Fibroblast of lung (primary cell): ENCODE measurements around the gene TGFB1I1. TPM values are rescaled to one million over a fixed set of nuclear protein-coding genes. Genes with fewer than 3 reads are reported as not detected.
A peak's percentile ranks its signal among the peaks of the same experiment; 100 is the strongest.

Source experiments
- DNase-seq, 2 donors: peaks; one replicate each; pipeline versions ENCODE4 v3.0.0 to v3.0.0-alpha.2; 2010; ENCODE audit warnings: low read depth in 2 of 2
- H2AFZ ChIP-seq: 2 replicates; pipeline ENCODE4 v1.5.1; 2012; ENCODE audit warnings: low read length, control low read depth, inconsistent platforms
- H3K27ac ChIP-seq: 2 replicates; pipeline ENCODE4 v1.5.1; 2011; ENCODE audit warnings: low read length, control low read depth; ENCODE audit not compliant: insufficient read depth
- H3K27me3 ChIP-seq: 2 replicates; pipeline ENCODE4 v1.5.1; 2011; ENCODE audit warnings: mild to moderate bottlenecking, low read length; ENCODE audit not compliant: control insufficient read depth, insufficient read depth
- H3K36me3 ChIP-seq: 2 replicates; pipeline ENCODE4 v1.5.1; 2011; ENCODE audit warnings: low read length; ENCODE audit not compliant: control insufficient read depth, insufficient read depth
- H3K4me1 ChIP-seq: 2 replicates; pipeline ENCODE4 v1.5.1; 2011; ENCODE audit warnings: low read length; ENCODE audit not compliant: control insufficient read depth, insufficient read depth; ENCODE audit errors: extremely low read depth
- H3K4me2 ChIP-seq: 2 replicates; pipeline ENCODE4 v1.5.1; 2011; ENCODE audit warnings: low read length, control low read depth; ENCODE audit not compliant: insufficient read depth; ENCODE audit errors: extremely low read depth
- H3K4me3 ChIP-seq, 4 experiments: fragments of 200-600 bp in 1 of 4; sonication (generic) in 1 of 4; replicated peaks in 1 of 4; 2 replicates each; pipeline ENCODE4 v1.5.1; 2011 to 2016; ENCODE audit warnings: low read length in 4 of 4, low read depth in 3 of 4, mild to moderate bottlenecking in 3 of 4, control low read depth in 2 of 4, inconsistent platforms in 1 of 4, mixed read lengths in 1 of 4; ENCODE audit not compliant: insufficient read depth in 1 of 4; ENCODE audit errors: control extremely low read depth in 1 of 4
- H3K79me2 ChIP-seq: 2 replicates; pipeline ENCODE4 v1.5.1; 2012; ENCODE audit warnings: mild to moderate bottlenecking, low read length, inconsistent platforms; ENCODE audit not compliant: control insufficient read depth, insufficient read depth
- H3K9ac ChIP-seq: 2 replicates; pipeline ENCODE4 v1.5.1; 2011; ENCODE audit warnings: mild to moderate bottlenecking, low read length, control low read depth; ENCODE audit not compliant: insufficient read depth
- H3K9me3 ChIP-seq: 2 replicates; pipeline ENCODE4 v1.5.1; 2012; ENCODE audit warnings: low read depth, low read length; ENCODE audit not compliant: control insufficient read depth, insufficient read depth
- H4K20me1 ChIP-seq: 2 replicates; pipeline ENCODE4 v1.5.1; 2011; ENCODE audit warnings: low read length; ENCODE audit not compliant: control insufficient read depth, insufficient read depth; ENCODE audit errors: extremely low read depth
- CTCF ChIP-seq, 2 donors: IDR thresholded peaks in 1 of 2; conservative IDR thresholded peaks in 1 of 2; 1 replicate in 1 of 2; 2 replicates in 1 of 2; pipeline ENCODE4 v1.5.1; 2011 to 2012; ENCODE audit warnings: low read length in 2 of 2, control low read depth in 1 of 2, inconsistent platforms in 1 of 2, low read depth in 1 of 2, mild to moderate bottlenecking in 1 of 2
- EZH2 ChIP-seq: IDR thresholded peaks from 2 replicates; pipeline ENCODE4 v1.5.1; 2012; ENCODE audit warnings: low read length, control low read depth, mild to moderate bottlenecking; ENCODE audit errors: missing control alignments
- polyA plus RNA-seq, 2 donors: library from polyadenylated mRNA; depleted of rRNA in 1 of 2; stranded (reverse) in 1 of 2; unstranded in 1 of 2; fragments of >200 nt; gene quantifications; 2 replicates each; pipeline ENCODE4 v1.2.1, GENCODE V29; 2011 to 2012; ENCODE audit warnings: missing spikeins in 1 of 2
- total RNA-seq: library from RNA; depleted of rRNA; stranded (reverse); fragments of >200 nt; gene quantifications from 2 replicates; pipeline ENCODE4 v1.2.1, GENCODE V29; 2014

The TGFB1I1 gene
- total and polyA plus RNA-seq, 2 donors (not counting 1 experiment from before 2014, with no cell fraction given): 46.9 to 94.3 TPM

DNA sequence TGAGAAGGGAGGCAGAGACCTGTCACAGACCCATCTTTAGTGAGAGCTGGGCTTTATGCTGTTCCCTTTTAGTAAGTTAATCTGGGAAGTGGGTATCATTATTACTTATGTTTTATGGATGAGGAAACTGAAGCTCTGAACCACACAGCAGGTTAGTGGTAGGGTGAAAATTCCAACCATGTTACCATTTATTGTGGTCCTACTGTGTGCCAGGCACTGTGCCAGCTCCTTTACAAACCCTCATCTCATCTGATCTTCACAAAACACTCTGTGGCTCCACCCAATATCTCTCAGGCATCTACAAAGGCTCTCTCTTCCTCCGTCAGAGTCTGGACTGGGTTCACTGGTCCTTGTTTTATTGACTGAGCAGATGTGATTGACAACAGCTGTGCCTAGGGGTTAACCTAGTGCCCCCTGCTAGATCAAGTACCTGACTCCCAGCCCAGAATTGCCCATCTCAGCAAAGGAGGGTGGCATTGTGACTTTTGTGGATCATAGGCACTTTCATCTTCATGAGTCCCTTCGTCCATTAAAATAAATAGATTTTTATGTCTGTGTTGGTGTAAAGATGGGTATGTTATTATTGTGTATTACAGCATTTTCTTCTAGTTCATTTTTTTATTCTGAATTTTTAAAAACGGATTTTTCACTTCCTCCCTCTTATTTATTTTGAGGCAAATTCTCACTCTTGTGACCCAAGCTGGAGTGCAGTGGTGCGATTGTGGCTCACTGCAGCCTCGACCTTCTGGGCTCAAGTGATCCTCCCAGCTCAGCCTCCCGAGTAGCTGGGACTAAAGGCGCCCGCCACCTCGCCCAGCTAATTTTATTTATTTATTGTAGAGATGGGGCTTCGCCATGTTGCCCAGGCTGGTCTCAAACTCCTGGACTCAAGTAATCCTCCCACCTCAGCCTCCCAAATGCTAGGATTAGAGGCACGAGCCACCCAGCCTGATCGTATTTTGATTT lies 3.1 kb downstream of the TGFB1I1 start:
- Histone ChIP-seq H3K27me3 (no peaks in the 10 kb centered on the region), H3K27ac (peak overlapping the region; percentile 68), H2AFZ (no peak overlapping the region), H3K4me3 (no peak overlapping the region), H3K4me2 (no peak overlapping the region), H3K4me1 (peaks cover 16% of the 10 kb centered on the region), H4K20me1 (no peaks in the 10 kb centered on the region), H3K9ac (no peak overlapping the region), H3K9me3 (no peaks in the 10 kb centered on the region), H3K79me2 (peaks cover 15% of the 10 kb centered on the region), H3K36me3 (peaks cover 45% of the 10 kb centered on the region)
- no peak for DNase-seq
- TF ChIP-seq EZH2: no peak
- no peak for TF ChIP-seq CTCF (conservative IDR thresholded peaks at IDR 0.05 in 1 of 2, IDR thresholded peaks at IDR 0.05 in 1 of 2; ENCODE audit: low read depth in 1 of 2, low read length in 2 of 2)

- Histone ChIP-seq H3K36me3 (peaks cover 45% of the 10 kb centered on the region), H3K4me3 (no peak overlapping the region), H3K79me2 (peaks cover 15% of the 10 kb centered on the region), H2AFZ (no peak overlapping the region), H3K9me3 (no peaks in the 10 kb centered on the region), H3K27me3 (no peaks in the 10 kb centered on the region), H3K4me1 (peaks cover 13% of the 10 kb centered on the region), H3K4me2 (no peak overlapping the region), H3K27ac (no peak overlapping the region), H3K9ac (no peak overlapping the region), H4K20me1 (no peaks in the 10 kb centered on the region)
- no peak for TF ChIP-seq CTCF (conservative IDR thresholded peaks at IDR 0.05 in 1 of 2, IDR thresholded peaks at IDR 0.05 in 1 of 2; ENCODE audit: low read depth in 1 of 2, low read length in 2 of 2)
- TF ChIP-seq EZH2: no peak
- DNase-seq: no peak
These were observed 4.0 kb downstream of the TGFB1I1 start for GRCh38 chr16:31475946-31476302.

DNA sequence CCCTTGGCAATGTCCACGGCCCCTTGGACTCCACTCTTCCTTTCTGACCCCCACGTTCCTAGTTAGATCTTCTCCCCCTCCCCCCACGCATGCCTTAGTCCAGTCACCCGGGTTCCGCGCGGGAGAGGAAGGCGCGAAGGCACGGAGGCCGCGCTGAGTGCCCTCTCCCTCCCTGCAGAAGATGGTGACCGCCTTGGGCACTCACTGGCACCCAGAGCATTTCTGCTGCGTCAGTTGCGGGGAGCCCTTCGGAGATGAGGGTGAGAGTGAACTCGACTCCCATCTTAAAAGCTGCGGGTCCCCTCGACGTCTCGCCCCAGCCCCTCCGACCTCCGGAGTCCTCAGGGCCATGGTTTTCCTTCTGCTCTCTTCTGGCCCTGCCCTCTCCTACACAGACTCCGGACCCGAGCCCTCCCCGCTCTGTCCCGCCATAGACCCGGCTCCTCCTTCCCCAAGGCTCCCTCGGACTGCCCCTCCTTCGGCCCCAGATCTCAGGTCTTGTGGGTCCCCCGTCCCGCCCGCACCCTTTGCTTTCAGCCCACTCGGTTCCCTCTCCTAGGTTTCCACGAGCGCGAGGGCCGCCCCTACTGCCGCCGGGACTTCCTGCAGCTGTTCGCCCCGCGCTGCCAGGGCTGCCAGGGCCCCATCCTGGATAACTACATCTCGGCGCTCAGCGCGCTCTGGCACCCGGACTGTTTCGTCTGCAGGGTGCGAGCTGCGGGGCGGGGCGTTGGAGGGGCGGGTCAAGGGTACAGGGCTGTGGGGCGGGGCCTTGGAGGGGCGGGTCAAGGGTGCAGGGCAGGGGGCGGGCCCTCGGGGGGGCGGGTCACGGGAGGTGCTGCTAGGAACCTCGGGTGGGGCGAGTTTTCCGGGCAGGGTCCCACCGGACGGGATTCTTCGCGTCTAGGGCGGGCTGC lies 4.6 kb downstream of the TGFB1I1 start:
- H3K4me2 ChIP-seq: no peak overlapping the region

More for the DNA sequence above, 4.6 kb downstream of the TGFB1I1 start:
- no peaks in the 10 kb centered on the region for H4K20me1 ChIP-seq
- peaks cover 45% of the 10 kb centered on the region for H3K36me3 ChIP-seq
- no peak overlapping the region for H3K4me3 ChIP-seq
- no peak overlapping the region for H3K27ac ChIP-seq
- peaks cover 9% of the 10 kb centered on the region for H3K4me1 ChIP-seq
- H3K79me2 ChIP-seq: peaks cover 12% of the 10 kb centered on the region
- TF ChIP-seq CTCF (conservative IDR thresholded peaks at IDR 0.05 in 1 of 2, IDR thresholded peaks at IDR 0.05 in 1 of 2; ENCODE audit: low read depth in 1 of 2, low read length in 2 of 2): no peak
- TF ChIP-seq EZH2: no peak
- no peak for DNase-seq
- H3K9me3 ChIP-seq: no peaks in the 10 kb centered on the region
- no peak overlapping the region for H3K9ac ChIP-seq
- no peak overlapping the region for H2AFZ ChIP-seq
- H3K27me3 ChIP-seq: no peaks in the 10 kb centered on the region
